B cell (primary cell): ENCODE measurements around the gene CDH13. TPM values are rescaled to one million over a fixed set of nuclear protein-coding genes. Genes with fewer than 3 reads are reported as not detected.

ENCODE experiments used
- ATAC-seq: fragments of 200-7000 bp; cut with Tn5 transposase; one replicate; pipeline ENCODE4 v1.10.0; 2021; ENCODE audit warnings: low read depth, mild to moderate bottlenecking, moderate number of reproducible peaks, moderate library complexity
- CTCF ChIA-PET: fragments of 350-600 bp; sonication (Branson Sonifier 250); formaldehyde crosslinking; loops from one replicate; lab custom pipeline; 2021; ENCODE audit warnings: antibody characterized with exemption, inconsistent platforms; lab: Charles Lee
- POLR2A ChIA-PET: fragments of 350-600 bp; sonication (Branson Sonifier 250); formaldehyde crosslinking; loops from one replicate; lab custom pipeline; 2021; ENCODE audit warnings: antibody characterized with exemption; lab: Charles Lee
- DNase-seq: peaks from one replicate; pipeline ENCODE4 v3.0.0; 2013
- H2AFZ ChIP-seq: 2 replicates; pipeline ENCODE4 v1.6.1; 2012; ENCODE audit warnings: mild to moderate bottlenecking, low read depth, low read length; ENCODE audit not compliant: insufficient read depth, poor library complexity, severe bottlenecking
- H3K27ac ChIP-seq, 2 donors: 1 replicate in 1 of 2; 2 replicates in 1 of 2; pipeline ENCODE4 v1.5.1; 2012 to 2013; ENCODE audit warnings: low read length in 2 of 2, mild to moderate bottlenecking in 2 of 2, moderate library complexity in 1 of 2
- H3K27me3 ChIP-seq, 4 experiments: fragments of 200-600 bp in 1 of 4; sonication (generic) in 1 of 4; replicated peaks in 1 of 4; 1 replicate in 2 of 4; 2 replicates in 2 of 4; pipeline versions ENCODE4 v1.6.1 to v1.7.0; 2013 to 2016; ENCODE audit warnings: low read length in 3 of 4, mild to moderate bottlenecking in 2 of 4, mixed read lengths in 1 of 4, moderate library complexity in 1 of 4; ENCODE audit not compliant: insufficient read depth in 4 of 4, control insufficient read depth in 3 of 4; ENCODE audit errors: control extremely low read depth in 1 of 4
- H3K36me3 ChIP-seq, 2 experiments: replicated peaks in 1 of 2; 1 replicate in 1 of 2; 2 replicates in 1 of 2; pipeline versions ENCODE4 v1.6.1 to v1.7.1; 2013; ENCODE audit warnings: low read length in 1 of 2; ENCODE audit not compliant: insufficient read depth in 2 of 2, control insufficient read depth in 1 of 2; ENCODE audit errors: control extremely low read depth in 1 of 2, extremely low read depth in 1 of 2
- H3K4me1 ChIP-seq, 2 donors: fragments of 200-600 bp in 1 of 2; sonication (generic) in 1 of 2; 1 replicate in 1 of 2; 2 replicates in 1 of 2; pipeline versions ENCODE4 v1.5.1 to v1.6.1; 2013 to 2017; ENCODE audit warnings: low read length in 2 of 2; ENCODE audit not compliant: control insufficient read depth in 2 of 2, insufficient read depth in 2 of 2
- H3K4me2 ChIP-seq: replicated peaks from 2 replicates; pipeline ENCODE3; 2012; ENCODE audit warnings: mild to moderate bottlenecking, low read depth, low read length; ENCODE audit not compliant: poor library complexity, severe bottlenecking
- H3K4me3 ChIP-seq, 5 experiments: fragments of 200-600 bp in 1 of 5; sonication (generic) in 1 of 5; 1 replicate in 3 of 5; 2 replicates in 2 of 5; pipeline versions ENCODE4 v1.5.1 to v1.7.0; 2011 to 2016; ENCODE audit warnings: low read length in 4 of 5, mild to moderate bottlenecking in 4 of 5, low read depth in 2 of 5, control low read depth in 1 of 5, moderate library complexity in 1 of 5; ENCODE audit not compliant: insufficient read depth in 1 of 5; ENCODE audit errors: control extremely low read depth in 1 of 5, extremely low read depth in 1 of 5
- H3K79me2 ChIP-seq: fragments of 200-600 bp; sonication (generic); one replicate; pipeline ENCODE4 v1.6.0; 2016; ENCODE audit warnings: low read length; ENCODE audit not compliant: control insufficient read depth, insufficient read depth
- H3K9ac ChIP-seq: fragments of 200-600 bp; sonication (generic); 2 replicates; pipeline ENCODE4 v1.6.1; 2017; ENCODE audit warnings: mild to moderate bottlenecking, low read length, moderate library complexity
- H3K9me3 ChIP-seq, 3 donors: one replicate each; pipeline versions ENCODE4 v1.6.1 to v1.7.1; 2013; ENCODE audit warnings: low read length in 2 of 3; ENCODE audit not compliant: control insufficient read depth in 2 of 3, insufficient read depth in 1 of 3; ENCODE audit errors: control extremely low read depth in 1 of 3
- H4K20me1 ChIP-seq: 2 replicates; pipeline ENCODE4 v1.6.0; 2012; ENCODE audit warnings: mild to moderate bottlenecking, low read length; ENCODE audit not compliant: insufficient read depth, control insufficient read depth, poor library complexity, severe bottlenecking
- H3K27ac Mint-ChIP-seq: one replicate; pipeline ENCODE4 v1.8.0; 2021; ENCODE audit warnings: mixed read lengths
- H3K27me3 Mint-ChIP-seq: one replicate; pipeline ENCODE4 v1.8.0; 2021; ENCODE audit warnings: mixed read lengths
- H3K4me1 Mint-ChIP-seq: one replicate; pipeline ENCODE4 v1.8.0; 2021; ENCODE audit warnings: mixed read lengths
- H3K4me3 Mint-ChIP-seq: one replicate; pipeline ENCODE4 v1.8.0; 2021; ENCODE audit warnings: mixed read lengths
- H3K9me3 Mint-ChIP-seq: one replicate; pipeline ENCODE4 v1.8.0; 2022; ENCODE audit warnings: mixed read lengths; ENCODE audit not compliant: insufficient read depth
- CTCF ChIP-seq: fragments of 200-600 bp; IDR thresholded peaks from one replicate; pipeline ENCODE4 v1.8.0; 2022; ENCODE audit warnings: antibody characterized with exemption, mild to moderate bottlenecking
- EZH2 ChIP-seq: IDR thresholded peaks from 2 replicates; pipeline ENCODE4 v1.6.1; 2012; ENCODE audit warnings: borderline replicate concordance, low read depth, mild to moderate bottlenecking, moderate library complexity, low read length; ENCODE audit not compliant: insufficient read depth, poor library complexity, severe bottlenecking
- WGBS: methylation state at CpG from one replicate; pipeline ENCODE4 v1.1.5; 2013; ENCODE audit warnings: missing lambda C conversion rate; ENCODE audit not compliant: insufficient coverage; 5-methylcytosine and 5-hydroxymethylcytosine counted together
- intact Hi-C: fragments of 100-400 bp; cut with micrococcal nuclease; formaldehyde crosslinking; loops from one replicate; pipeline ENCODE4 v1.10.0; 2022
- polyA plus RNA-seq: library from polyadenylated mRNA; depleted of rRNA; stranded (reverse); fragments of >200 nt; gene quantifications from 2 replicates; pipeline ENCODE4 v1.2.3, GENCODE V29; 2012
- total RNA-seq, 2 donors: library from RNA; stranded (reverse); fragments of 120-200 nt in 1 of 2; gene quantifications; 1 replicate in 1 of 2; 2 replicates in 1 of 2; pipeline versions ENCODE4 v1.2.3 to v1.2.4, GENCODE V29; 2013 to 2022

Gene CDH13
- total and polyA plus RNA-seq, 2 donors (not counting 1 experiment from before 2014, with no cell fraction given): not detected

- H3K4me2 ChIP-seq: no peak overlapping the region
- DNase-seq (no peak), ATAC-seq (no peak)
- H3K9ac ChIP-seq: no peak overlapping the region
- H4K20me1 ChIP-seq: no peaks in the 10 kb centered on the region
- H3K36me3 ChIP-seq: no peaks in the 10 kb centered on the region
- no peak overlapping the region for H3K27ac Mint-ChIP-seq
- H3K9me3 Mint-ChIP-seq: no peaks in the 10 kb centered on the region
- no peak for TF ChIP-seq EZH2
- no peak for TF ChIP-seq CTCF
- intact Hi-C loops: no loop called here
- H3K27ac ChIP-seq: no peak overlapping the region
- no CpG with 5 or more reads among the region's 2 CpGs for WGBS
- H3K79me2 ChIP-seq: no peaks in the 10 kb centered on the region
- H3K4me1 Mint-ChIP-seq: no peaks in the 10 kb centered on the region
- POLR2A ChIA-PET: no interaction called here
- H3K4me1 ChIP-seq: no peaks in the 10 kb centered on the region
- no peak overlapping the region for H3K4me3 Mint-ChIP-seq
- no peak overlapping the region for H3K4me3 ChIP-seq
- CTCF ChIA-PET: interaction anchor here (1.7 kb wide), 1 partner anchor 1089 kb away, joined by 5 read pairs; no protein-coding TSS in a partner anchor
- H3K27me3 Mint-ChIP-seq: no peaks in the 10 kb centered on the region
- peaks cover 0 to 2% (median 0%) of the 10 kb centered on the region in 3 donors for H3K9me3 ChIP-seq
- no peaks in the 10 kb centered on the region for H3K27me3 ChIP-seq
- no peak overlapping the region for H2AFZ ChIP-seq
Measured at GRCh38 chr16:83351846-83352245, 725.1 kb downstream of the CDH13 start.

GRCh38 chr16:83353241-83353640 lies 726.5 kb downstream of the CDH13 start:
- TF ChIP-seq EZH2 (no peak), CTCF (no peak)
- CTCF ChIA-PET: no interaction called here
- intact Hi-C loops: no loop called here
- Histone ChIP-seq H3K4me2 (no peak overlapping the region), H3K79me2 (no peaks in the 10 kb centered on the region), H2AFZ (no peak overlapping the region), H3K27me3 (no peaks in the 10 kb centered on the region), H4K20me1 (no peaks in the 10 kb centered on the region), H3K9ac (no peak overlapping the region), H3K4me1 (no peaks in the 10 kb centered on the region), H3K27ac (no peak overlapping the region), H3K4me3 (no peak overlapping the region), H3K9me3 (peaks cover 0 to 2% (median 0%) of the 10 kb centered on the region in 3 donors), H3K36me3 (no peaks in the 10 kb centered on the region)
- DNase-seq (no peak), ATAC-seq (no peak)
- Mint-ChIP-seq H3K9me3 (no peaks in the 10 kb centered on the region), H3K27ac (no peak overlapping the region), H3K4me3 (no peak overlapping the region), H3K4me1 (no peaks in the 10 kb centered on the region), H3K27me3 (no peaks in the 10 kb centered on the region)
- 95% methylated on average over 2 of the region's 3 CpGs for WGBS
- POLR2A ChIA-PET: no interaction called here
